Activated CD4-positive, alpha-beta T cell treated with anti-CD3 and anti-CD28 coated beads, Interleukin-2, amount 10 ng/mL, durations not matched to agents 7 days and 5 days (primary cell): ENCODE results near the gene BAZ1A. TPM values are rescaled to one million over a fixed set of nuclear protein-coding genes. Genes with fewer than 3 reads are reported as not detected.
"Not testable (repeated sequence)": the region's sequence is repeated elsewhere in the genome, so short reads cannot be mapped to it uniquely, and the experiment has no call there.

Experiments
- CTCF ChIA-PET: fragments of 350-600 bp; sonication (Branson Sonifier 250); formaldehyde crosslinking; loops from one replicate; lab custom pipeline; 2021; ENCODE audit warnings: antibody characterized with exemption; lab: Charles Lee
- POLR2A ChIA-PET: fragments of 350-600 bp; sonication (Branson Sonifier 250); formaldehyde crosslinking; loops from one replicate; lab custom pipeline; 2021; ENCODE audit warnings: antibody characterized with exemption; lab: Charles Lee
- DNase-seq: peaks from one replicate; pipeline ENCODE4 v3.0.0-alpha.2; 2020
- H3K27ac Mint-ChIP-seq: one replicate; pipeline ENCODE4 v1.8.0; 2021; ENCODE audit warnings: mild to moderate bottlenecking, moderate library complexity, mixed read lengths
- H3K27me3 Mint-ChIP-seq: one replicate; pipeline ENCODE4 v1.8.0; 2021; ENCODE audit warnings: mixed read lengths
- H3K36me3 Mint-ChIP-seq: one replicate; pipeline ENCODE4 v1.8.0; 2021; ENCODE audit warnings: low read depth, mixed read lengths
- H3K4me1 Mint-ChIP-seq: one replicate; pipeline ENCODE4 v1.8.0; 2021; ENCODE audit warnings: mixed read lengths
- H3K4me3 Mint-ChIP-seq: one replicate; pipeline ENCODE4 v1.8.0; 2021; ENCODE audit warnings: mild to moderate bottlenecking, moderate library complexity, mixed read lengths
- H3K9me3 Mint-ChIP-seq: one replicate; pipeline ENCODE4 v1.8.0; 2021; ENCODE audit warnings: mixed read lengths
- total RNA-seq, 2 experiments: library from RNA; stranded (reverse); gene quantifications; one replicate each; pipeline ENCODE4 v1.2.3, GENCODE V29; 2021

Gene BAZ1A
- total RNA-seq, 2 experiments from 2014 or later = 50.4 to 69.4 TPM

DNA sequence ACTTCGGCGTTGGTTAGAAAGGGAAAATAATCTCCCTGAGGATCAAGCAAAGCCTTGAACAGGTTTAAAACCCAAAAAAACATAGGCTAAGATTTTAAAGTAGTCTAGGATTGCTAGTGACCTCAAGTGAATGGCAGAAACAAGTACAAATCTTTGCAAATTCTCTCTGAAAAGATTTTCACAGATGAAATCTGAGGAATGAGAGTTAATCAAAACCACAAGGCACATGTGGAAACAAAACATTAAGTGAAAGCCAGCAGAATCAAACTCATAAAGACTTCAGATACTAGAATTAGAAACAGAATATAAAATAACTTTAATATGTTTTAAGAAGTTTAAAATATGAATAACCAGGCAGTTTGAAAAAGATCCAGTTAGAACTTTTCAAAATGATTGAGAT lies 108.6 kb downstream of the BAZ1A start:
- ChIA-PET POLR2A (no interaction called here), CTCF (interaction anchor here (0.8 kb wide), 1 partner anchor 148 kb away, joined by 4 read pairs; no protein-coding TSS in a partner anchor)
- no peak overlapping the region for H3K27ac Mint-ChIP-seq
- peaks cover 3% of the 10 kb centered on the region for H3K4me1 Mint-ChIP-seq
- H3K9me3 Mint-ChIP-seq = no peaks in the 10 kb centered on the region
- H3K27me3 Mint-ChIP-seq = no peaks in the 10 kb centered on the region
- peaks cover 35% of the 10 kb centered on the region for H3K36me3 Mint-ChIP-seq
- DNase-seq = no peak
- H3K4me3 Mint-ChIP-seq = no peak overlapping the region

DNA sequence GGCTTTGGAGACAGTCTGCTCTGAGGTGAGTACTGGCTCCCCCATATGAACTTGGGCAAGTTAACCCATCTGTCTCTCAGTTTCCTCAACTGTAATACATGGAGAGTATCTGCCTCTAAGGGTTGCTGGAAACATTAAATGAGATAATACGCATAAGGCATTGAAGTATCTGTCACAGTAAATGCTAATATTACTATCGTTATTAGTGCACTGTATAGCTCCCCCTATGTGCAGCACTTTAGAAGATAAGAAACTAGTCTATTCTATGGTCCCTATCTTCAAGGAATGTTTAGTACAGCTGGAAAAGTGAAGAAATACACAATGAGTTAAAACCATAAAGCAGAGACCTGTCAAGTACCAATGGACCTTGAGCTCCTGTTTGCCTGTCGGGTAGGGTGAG lies 109.1 kb downstream of the BAZ1A start:
- H3K4me1 Mint-ChIP-seq = no peaks in the 10 kb centered on the region
- H3K27ac Mint-ChIP-seq = no peak overlapping the region
- POLR2A ChIA-PET = no interaction called here

DNA sequence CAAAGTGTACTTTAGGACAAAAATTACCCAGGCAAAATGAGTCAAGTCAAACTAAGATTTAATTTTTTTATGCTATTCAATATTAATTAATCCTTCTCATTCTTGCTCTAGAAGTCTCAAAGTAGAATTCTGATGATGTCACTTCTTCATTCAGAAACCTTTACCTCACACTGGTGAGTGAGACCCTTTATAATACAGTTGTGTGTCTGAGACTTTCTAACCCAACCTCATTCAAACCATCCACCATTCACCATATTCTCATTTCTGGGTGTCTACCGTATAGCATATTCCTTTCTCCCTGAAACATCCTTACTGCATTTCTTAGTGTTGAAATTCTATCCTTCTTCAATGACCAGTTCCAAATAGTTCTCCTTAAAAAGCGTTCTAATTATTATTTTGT lies 119.9 kb downstream of the BAZ1A start:
- DNase-seq = no peak
- ChIA-PET POLR2A (no interaction called here), CTCF (no interaction called here)
- Mint-ChIP-seq H3K36me3 (peaks cover 38% of the 10 kb centered on the region), H3K9me3 (no peaks in the 10 kb centered on the region), H3K27ac (no peak overlapping the region), H3K4me3 (no peak overlapping the region), H3K27me3 (no peaks in the 10 kb centered on the region), H3K4me1 (no peaks in the 10 kb centered on the region)

More for the DNA sequence above, 109.1 kb downstream of the BAZ1A start:
- no peak for DNase-seq
- H3K36me3 Mint-ChIP-seq = peaks cover 37% of the 10 kb centered on the region
- no peaks in the 10 kb centered on the region for H3K9me3 Mint-ChIP-seq
- H3K4me3 Mint-ChIP-seq = no peak overlapping the region
- no peaks in the 10 kb centered on the region for H3K27me3 Mint-ChIP-seq
- CTCF ChIA-PET = no interaction called here

DNA sequence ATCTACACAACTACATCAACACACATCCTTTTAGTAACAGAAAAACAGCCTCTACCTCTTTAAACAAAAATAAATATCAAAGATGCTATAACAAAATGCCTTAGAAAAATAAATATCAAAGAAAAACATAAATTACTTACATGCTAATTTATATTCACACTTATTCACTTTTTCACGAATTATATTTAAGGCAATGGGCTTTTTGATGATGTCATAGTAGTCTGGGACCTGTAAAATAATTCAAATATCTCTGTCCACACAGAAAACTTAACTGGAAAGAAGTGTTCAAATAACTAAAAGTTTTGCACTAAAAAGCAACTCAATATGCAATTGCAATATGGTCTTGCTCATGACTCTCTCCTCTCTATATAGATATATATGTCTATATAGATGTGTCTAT lies 120.5 kb downstream of the BAZ1A start:
- ChIA-PET CTCF (no interaction called here), POLR2A (no interaction called here)
- Mint-ChIP-seq H3K9me3 (no peaks in the 10 kb centered on the region), H3K27ac (no peak overlapping the region), H3K4me1 (no peaks in the 10 kb centered on the region), H3K4me3 (no peak overlapping the region), H3K27me3 (no peaks in the 10 kb centered on the region), H3K36me3 (peaks cover 36% of the 10 kb centered on the region)
- DNase-seq = no peak

DNA sequence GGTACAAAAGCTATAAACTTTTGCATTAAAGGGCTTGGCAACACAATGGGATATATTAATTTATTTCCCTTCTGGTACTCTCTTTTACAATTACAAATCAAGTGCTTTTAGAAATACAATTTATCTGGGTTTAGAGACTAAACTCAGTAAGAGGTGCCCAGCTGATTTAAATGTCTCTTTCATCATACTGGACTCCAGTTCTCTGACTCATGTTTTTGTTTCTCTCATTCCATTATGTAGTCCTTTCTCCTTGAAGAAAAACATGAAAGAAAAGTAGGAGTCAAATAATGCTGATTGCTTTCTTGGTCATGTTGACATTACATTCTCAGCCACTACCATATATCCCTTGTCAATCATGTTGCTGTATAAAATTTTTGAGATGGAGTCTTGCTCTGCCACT lies 124.5 kb downstream of the BAZ1A start:
- Mint-ChIP-seq H3K4me1 (no peaks in the 10 kb centered on the region), H3K36me3 (peaks cover 18% of the 10 kb centered on the region), H3K27me3 (no peaks in the 10 kb centered on the region), H3K27ac (no peak overlapping the region), H3K9me3 (no peaks in the 10 kb centered on the region), H3K4me3 (no peak overlapping the region)
- ChIA-PET POLR2A (no interaction called here), CTCF (interaction anchor here (0.5 to 0.6 kb wide), 2 partner anchors 155 to 515 kb away, joined by 3 read pairs; no protein-coding TSS in a partner anchor)
- no peak for DNase-seq

DNA sequence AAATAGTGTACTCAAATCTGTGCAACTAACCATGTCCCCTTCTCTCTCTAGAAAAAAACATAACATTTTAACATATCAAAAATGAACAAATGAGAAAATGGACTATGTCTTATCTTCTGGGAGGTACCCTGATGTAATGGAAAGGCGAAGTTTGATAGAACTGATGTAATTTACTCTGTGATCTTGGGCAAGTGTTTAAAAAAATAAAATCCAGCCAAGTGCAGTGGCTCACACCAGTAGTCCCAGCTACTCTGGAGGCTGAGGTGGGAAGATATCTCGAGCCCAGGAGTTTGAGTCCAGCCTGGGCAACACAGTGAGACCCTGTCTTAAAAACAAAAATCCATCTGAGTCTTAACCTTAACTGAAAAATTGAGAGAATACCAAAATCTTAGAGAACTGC lies 124.9 kb downstream of the BAZ1A start:
- CTCF ChIA-PET = interaction anchor here (0.5 to 0.8 kb wide), 2 partner anchors 20 to 516 kb away, joined by 3 read pairs; no protein-coding TSS in a partner anchor
- peaks cover 15% of the 10 kb centered on the region for H3K36me3 Mint-ChIP-seq
- H3K27me3 Mint-ChIP-seq = no peaks in the 10 kb centered on the region
- H3K4me3 Mint-ChIP-seq = no peak overlapping the region
- H3K9me3 Mint-ChIP-seq = no peaks in the 10 kb centered on the region
- POLR2A ChIA-PET = no interaction called here
- no peaks in the 10 kb centered on the region for H3K4me1 Mint-ChIP-seq
- DNase-seq = no peak
- H3K27ac Mint-ChIP-seq = peak overlapping the region; percentile 6

DNA sequence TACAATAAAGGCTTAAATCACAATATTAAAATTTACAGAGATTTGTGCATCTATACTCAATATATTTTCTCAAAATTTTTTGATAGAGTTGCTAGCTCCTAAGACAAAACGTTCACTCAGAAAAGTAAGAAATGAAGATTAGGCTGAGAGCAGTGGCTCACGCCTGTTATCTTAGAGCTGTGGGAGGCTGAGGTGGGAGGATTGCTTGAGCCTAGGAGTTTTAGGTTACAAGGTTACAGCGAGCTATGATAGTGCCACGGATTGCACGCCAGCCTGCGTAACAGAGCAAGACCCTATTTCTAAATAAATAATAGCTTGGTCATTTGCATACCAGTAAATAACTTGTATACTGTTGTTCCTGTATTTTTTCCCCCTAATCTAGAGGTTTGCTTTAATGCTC lies 125.8 kb downstream of the BAZ1A start:
- POLR2A ChIA-PET = interaction anchor here (0.7 kb wide), 1 partner anchor 27 kb away, joined by 7 read pairs; no protein-coding TSS in a partner anchor
- no peaks in the 10 kb centered on the region for H3K27me3 Mint-ChIP-seq
- DNase-seq = no peak

DNA sequence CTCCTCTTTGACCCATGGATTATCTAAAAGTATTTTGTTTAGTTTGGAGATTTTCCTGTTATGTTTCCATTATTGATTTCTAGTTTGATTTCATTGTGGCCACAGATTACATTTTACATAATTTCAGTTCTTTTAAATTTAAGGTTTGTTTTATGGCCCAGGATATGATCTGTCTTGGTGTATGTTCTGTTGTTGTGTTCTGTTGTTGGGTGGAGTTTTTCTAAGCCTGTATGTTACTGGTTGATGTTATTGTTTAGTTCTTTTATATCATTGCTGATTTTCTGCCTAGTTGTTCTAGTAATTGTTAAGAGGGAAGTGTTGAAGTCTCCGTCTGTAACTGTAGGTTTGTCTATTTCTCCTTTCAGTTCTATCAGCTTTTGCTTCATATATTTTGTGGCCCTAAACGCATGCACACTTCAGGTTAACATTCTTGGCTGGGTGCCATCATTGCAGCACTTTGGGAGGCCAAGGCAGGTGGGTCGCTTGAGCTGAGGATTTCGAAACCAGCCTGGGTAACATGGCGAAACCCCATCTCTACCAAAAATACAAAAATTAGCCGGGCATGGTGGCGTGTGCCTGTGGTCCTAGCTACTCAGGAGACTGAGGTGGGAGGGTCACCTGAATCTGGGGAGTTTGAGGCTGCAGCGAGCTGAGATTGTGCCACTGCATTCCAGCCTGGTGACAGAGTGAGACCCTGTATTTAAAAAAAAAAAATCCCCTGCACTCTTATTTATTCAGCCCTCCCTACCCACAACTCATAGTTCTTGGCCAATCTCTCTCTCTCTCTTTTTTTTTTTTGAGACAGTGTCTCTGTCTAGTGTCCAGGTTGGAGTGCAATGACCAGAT lies 132.7 kb downstream of the BAZ1A start:
- POLR2A ChIA-PET = no interaction called here
- Mint-ChIP-seq H3K27me3 (no peaks in the 10 kb centered on the region), H3K36me3 (no peaks in the 10 kb centered on the region), H3K4me1 (peaks cover 12% of the 10 kb centered on the region), H3K9me3 (peaks cover 3% of the 10 kb centered on the region), H3K4me3 (no peak overlapping the region), H3K27ac (no peak overlapping the region)
- CTCF ChIA-PET = interaction anchor here (0.6 kb wide), 1 partner anchor 228 kb away, joined by 3 read pairs; no protein-coding TSS in a partner anchor
- no peak for DNase-seq

More for the DNA sequence above, 125.8 kb downstream of the BAZ1A start:
- no peak overlapping the region for H3K27ac Mint-ChIP-seq
- no peak overlapping the region for H3K4me3 Mint-ChIP-seq
- no peaks in the 10 kb centered on the region for H3K4me1 Mint-ChIP-seq
- CTCF ChIA-PET = interaction anchor here (0.8 to 1.2 kb wide), 2 partner anchors 19 to 27 kb away, joined by 3 to 4 read pairs; no protein-coding TSS in a partner anchor
- no peaks in the 10 kb centered on the region for H3K9me3 Mint-ChIP-seq
- H3K36me3 Mint-ChIP-seq = peaks cover 13% of the 10 kb centered on the region

DNA sequence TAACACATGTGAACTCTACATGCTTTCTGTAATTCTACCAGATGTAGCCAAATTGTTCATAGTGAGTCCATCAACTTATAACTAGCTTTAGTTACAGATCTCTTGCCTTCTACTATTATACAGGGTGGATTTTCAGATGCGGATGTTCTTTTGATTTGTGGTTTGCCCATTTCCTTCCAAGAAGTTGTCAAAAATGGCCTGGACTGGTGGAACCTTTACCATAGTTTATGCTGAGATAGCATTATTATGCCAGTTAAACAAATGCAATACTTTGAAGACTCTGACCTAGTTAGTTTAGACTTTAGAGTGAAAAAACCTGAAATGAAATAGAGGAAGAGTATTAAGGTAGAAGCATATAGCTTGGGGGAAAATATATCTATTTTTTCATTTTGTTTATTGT lies 133.3 kb downstream of the BAZ1A start:
- H3K27ac Mint-ChIP-seq = no peak overlapping the region
- H3K36me3 Mint-ChIP-seq = no peaks in the 10 kb centered on the region
- POLR2A ChIA-PET = no interaction called here
- no peak for DNase-seq
- no peak overlapping the region for H3K4me3 Mint-ChIP-seq
- peaks cover 12% of the 10 kb centered on the region for H3K4me1 Mint-ChIP-seq
- CTCF ChIA-PET = interaction anchor here (0.7 kb wide), 1 partner anchor 46 kb away, joined by 4 read pairs; no protein-coding TSS in a partner anchor
- H3K9me3 Mint-ChIP-seq = peaks cover 3% of the 10 kb centered on the region
- H3K27me3 Mint-ChIP-seq = no peaks in the 10 kb centered on the region

DNA sequence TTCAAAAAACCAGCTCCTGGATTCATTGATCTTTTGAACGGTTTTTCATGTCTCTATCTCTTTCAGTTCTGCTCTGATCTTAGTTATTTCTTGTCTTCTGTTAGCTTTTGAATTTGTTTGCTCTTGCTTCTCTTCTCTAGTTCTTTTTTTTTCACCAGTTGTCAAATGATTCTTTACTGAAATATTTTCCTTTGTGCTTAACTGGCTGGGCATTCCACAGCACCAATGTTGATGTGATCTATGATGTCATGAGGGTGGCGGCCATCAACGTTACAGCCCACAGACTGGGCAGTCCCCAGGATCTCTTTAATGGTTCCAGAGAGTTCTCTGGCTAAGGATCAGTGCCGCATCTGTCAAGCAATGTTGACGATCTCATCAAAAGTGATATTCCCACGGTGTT lies 135.0 kb downstream of the BAZ1A start:
- DNase-seq, POLR2A ChIA-PET, H3K27ac Mint-ChIP-seq, H3K27me3 Mint-ChIP-seq, CTCF ChIA-PET, H3K36me3 Mint-ChIP-seq, H3K9me3 Mint-ChIP-seq, H3K4me3 Mint-ChIP-seq: not testable (repeated sequence)
- H3K4me1 Mint-ChIP-seq = peaks cover 12% of the 10 kb centered on the region

DNA sequence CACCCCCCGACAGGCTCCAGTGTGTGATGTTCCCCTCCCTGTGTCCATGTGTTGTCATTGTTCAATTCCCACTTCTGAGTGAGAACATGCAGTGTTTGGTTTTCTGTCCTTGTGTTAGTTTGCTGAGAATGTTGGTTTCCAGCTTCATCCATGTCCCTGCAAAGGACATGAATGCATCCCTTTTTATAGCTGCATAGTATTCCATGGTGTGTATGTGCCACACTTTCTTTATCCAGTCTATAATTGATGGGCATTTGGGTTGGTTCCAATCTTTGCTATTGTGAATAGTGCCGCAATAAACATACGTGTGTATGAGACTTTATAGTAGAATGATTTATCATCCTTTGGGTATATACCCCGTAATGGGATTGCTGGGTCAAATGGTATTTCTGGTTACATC lies 138.1 kb downstream of the BAZ1A start:
- H3K4me1 Mint-ChIP-seq, H3K9me3 Mint-ChIP-seq, H3K36me3 Mint-ChIP-seq, H3K4me3 Mint-ChIP-seq, POLR2A ChIA-PET, DNase-seq, H3K27me3 Mint-ChIP-seq, H3K27ac Mint-ChIP-seq: not testable (repeated sequence)
- CTCF ChIA-PET = interaction anchor here (0.6 kb wide), 1 partner anchor 15 kb away, joined by 6 read pairs; no protein-coding TSS in a partner anchor

DNA sequence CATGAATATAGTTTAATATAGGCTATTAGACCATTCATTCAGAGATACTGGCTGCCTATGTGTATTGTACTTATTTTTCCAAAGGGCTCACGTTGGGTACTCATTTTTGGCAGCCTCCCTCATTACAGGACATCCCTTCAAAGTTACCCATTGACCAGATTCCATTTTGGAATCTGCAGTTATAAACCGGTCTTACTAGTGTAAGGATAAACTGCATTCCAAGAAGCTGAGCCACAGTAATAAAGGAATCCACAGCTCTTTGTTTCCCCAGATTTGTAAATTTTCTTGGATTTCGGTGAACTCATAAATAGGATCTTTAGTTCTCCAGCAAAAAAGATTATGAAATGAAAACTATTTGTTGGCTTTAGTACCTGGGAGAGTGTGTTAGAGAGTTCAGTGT lies 141.9 kb downstream of the BAZ1A start:
- peaks cover 7% of the 10 kb centered on the region for H3K27me3 Mint-ChIP-seq
- ChIA-PET POLR2A (no interaction called here), CTCF (interaction anchor here (0.6 to 1.3 kb wide), 3 partner anchors 11 to 77 kb away, joined by 3 to 4 read pairs (median 3); no protein-coding TSS in a partner anchor)
- no peaks in the 10 kb centered on the region for H3K36me3 Mint-ChIP-seq
- no peak for DNase-seq
- no peaks in the 10 kb centered on the region for H3K4me1 Mint-ChIP-seq
- H3K4me3 Mint-ChIP-seq = no peak overlapping the region
- H3K9me3 Mint-ChIP-seq = no peaks in the 10 kb centered on the region
- no peak overlapping the region for H3K27ac Mint-ChIP-seq

DNA sequence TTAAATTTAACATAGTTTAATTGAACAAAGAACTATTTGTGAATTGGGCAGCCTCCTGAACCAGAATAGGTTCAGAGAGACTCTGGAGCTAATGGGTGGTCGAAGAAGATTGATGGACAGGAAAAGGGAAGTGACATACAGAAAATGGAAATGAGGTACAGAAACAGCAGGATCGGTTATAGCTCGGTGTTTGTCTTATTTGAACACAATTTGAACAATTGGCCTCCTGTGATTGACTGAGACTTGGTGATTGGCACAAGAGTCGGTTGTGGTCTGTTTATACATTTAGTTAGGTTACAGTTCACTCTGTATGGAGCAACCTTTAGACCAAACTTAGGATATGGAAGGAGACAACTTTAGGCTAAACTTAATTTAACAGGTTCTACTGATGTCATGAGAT lies 142.4 kb downstream of the BAZ1A start:
- Mint-ChIP-seq H3K4me1 (no peaks in the 10 kb centered on the region), H3K36me3 (no peaks in the 10 kb centered on the region), H3K9me3 (no peaks in the 10 kb centered on the region), H3K27me3 (peaks cover 7% of the 10 kb centered on the region), H3K27ac (no peak overlapping the region), H3K4me3 (no peak overlapping the region)
- DNase-seq = no peak
- POLR2A ChIA-PET = no interaction called here
- CTCF ChIA-PET = interaction anchor here (0.6 to 1.0 kb wide), 2 partner anchors 71 to 78 kb away, joined by 3 to 4 read pairs; no protein-coding TSS in a partner anchor
